T-helper 2 cell treated with Interferon-gamma antibody and Interleukin-4, amounts not matched to agents 5 μg/mL and 100 μg/mL, for 36 hours (primary cell): ENCODE measurements around the gene GRK1.

ENCODE experiments used
- DNase-seq: peaks from one replicate; pipeline ENCODE4 v3.0.0; 2021; ENCODE audit warnings: low spot score
- H3K27ac Mint-ChIP-seq: one replicate; pipeline ENCODE4 v1.8.0; 2021; ENCODE audit warnings: mild to moderate bottlenecking, mixed read lengths
- H3K27me3 Mint-ChIP-seq: one replicate; pipeline ENCODE4 v1.8.0; 2021; ENCODE audit warnings: low read depth, mixed read lengths
- H3K36me3 Mint-ChIP-seq: one replicate; pipeline ENCODE4 v1.8.0; 2021; ENCODE audit warnings: low read depth, mixed read lengths
- H3K4me1 Mint-ChIP-seq: one replicate; pipeline ENCODE4 v1.8.0; 2021; ENCODE audit warnings: low read depth, mixed read lengths
- H3K4me3 Mint-ChIP-seq: one replicate; pipeline ENCODE4 v1.8.0; 2022; ENCODE audit warnings: mild to moderate bottlenecking, moderate library complexity, mixed read lengths
- H3K9me3 Mint-ChIP-seq: one replicate; pipeline ENCODE4 v1.8.0; 2021; ENCODE audit warnings: mixed read lengths

Gene GRK1

GRCh38 chr13:113731192-113732175 lies 64.5 kb downstream of the GRK1 start:
- DNase-seq: no peak
- Mint-ChIP-seq H3K27ac (no peak overlapping the region), H3K4me3 (no peak overlapping the region), H3K4me1 (no peaks in the 10 kb centered on the region), H3K9me3 (peaks cover 4% of the 10 kb centered on the region), H3K27me3 (peaks cover 2% of the 10 kb centered on the region), H3K36me3 (no peaks in the 10 kb centered on the region)

DNA sequence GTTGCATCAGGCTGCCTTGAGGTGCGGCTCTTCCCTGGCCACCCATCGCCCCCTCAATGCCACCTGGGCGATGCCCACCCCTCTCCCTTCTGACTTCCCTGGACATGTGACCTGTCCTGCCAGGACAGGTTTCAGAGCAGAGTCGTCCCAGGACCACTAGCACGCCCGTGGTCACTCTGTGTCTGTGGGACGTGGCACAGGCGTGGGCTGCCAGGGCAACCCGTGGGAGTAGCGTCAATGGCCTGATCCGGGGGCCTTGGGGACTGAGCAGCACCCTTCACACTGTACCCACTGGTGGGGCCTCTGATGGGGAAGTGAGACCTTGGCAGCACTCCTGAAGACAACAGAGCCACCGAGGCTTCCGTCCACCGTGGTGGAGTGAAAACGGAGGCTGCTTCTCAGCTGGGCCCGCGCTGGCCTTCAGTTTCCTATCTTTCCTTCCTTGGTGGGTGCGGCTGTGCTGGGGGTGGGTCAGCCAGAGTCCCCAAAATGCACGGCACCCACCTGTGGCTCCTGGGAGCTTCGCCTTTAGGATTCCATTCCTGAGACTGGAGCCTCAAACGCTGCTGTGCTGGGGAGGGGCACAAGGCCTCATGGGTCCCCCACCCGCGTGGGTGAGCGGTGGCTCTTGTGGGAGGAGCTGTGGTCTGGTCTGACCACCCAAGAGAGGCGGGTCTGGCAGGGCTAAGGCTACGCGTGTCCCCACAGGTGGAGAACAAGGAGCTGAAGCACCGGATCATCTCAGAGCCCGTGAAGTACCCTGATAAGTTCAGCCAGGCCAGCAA lies 65.3 kb downstream of the GRK1 start:
- H3K4me1 Mint-ChIP-seq: no peaks in the 10 kb centered on the region
- no peaks in the 10 kb centered on the region for H3K36me3 Mint-ChIP-seq
- no peak overlapping the region for H3K27ac Mint-ChIP-seq
- peaks cover 4% of the 10 kb centered on the region for H3K27me3 Mint-ChIP-seq
- no peak overlapping the region for H3K4me3 Mint-ChIP-seq
- DNase-seq: no peak
- peaks cover 4% of the 10 kb centered on the region for H3K9me3 Mint-ChIP-seq

GRCh38 chr13:113732961-113733950 lies 66.2 kb downstream of the GRK1 start:
- no peak for DNase-seq
- Mint-ChIP-seq H3K4me3 (no peak overlapping the region), H3K27me3 (peaks cover 4% of the 10 kb centered on the region), H3K36me3 (no peaks in the 10 kb centered on the region), H3K4me1 (no peaks in the 10 kb centered on the region), H3K27ac (no peak overlapping the region), H3K9me3 (peaks cover 4% of the 10 kb centered on the region)

DNA sequence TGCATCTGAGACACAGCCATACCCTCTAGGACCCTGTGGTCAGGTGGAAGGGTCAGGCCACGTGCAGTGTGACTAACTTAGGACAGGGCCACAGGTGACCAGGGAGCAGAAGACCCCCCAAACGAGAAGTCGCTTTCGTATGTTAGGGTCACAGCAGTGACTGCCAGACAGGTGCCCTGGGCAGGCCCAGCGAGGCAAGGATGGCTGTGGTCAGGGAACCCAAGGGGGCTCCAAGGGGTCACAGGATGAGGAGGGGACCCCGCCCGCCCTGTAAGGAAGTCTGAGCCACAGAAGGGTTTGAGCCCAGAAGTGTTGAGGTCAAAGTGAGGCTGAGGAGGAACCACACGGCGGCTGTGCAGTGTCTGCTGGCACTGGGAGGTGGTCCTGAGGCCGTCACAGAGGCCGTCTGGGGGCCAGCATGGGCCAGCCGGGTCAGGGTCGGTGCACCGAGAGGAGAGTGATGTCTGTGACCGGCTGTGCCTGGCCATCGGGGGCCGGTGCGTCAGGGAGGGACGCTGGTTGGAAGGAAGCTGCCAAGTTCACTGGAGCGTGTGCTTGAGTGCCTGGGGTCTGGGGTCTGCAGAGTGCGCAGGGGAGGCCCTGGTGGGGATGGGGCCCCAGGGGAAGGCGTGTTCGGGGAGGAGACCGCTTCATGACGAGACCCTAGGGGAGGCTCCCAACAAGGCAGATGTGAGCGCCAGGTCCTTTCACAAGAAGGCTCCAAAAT lies 67.2 kb downstream of the GRK1 start:
- no peak for DNase-seq
- Mint-ChIP-seq H3K4me1 (no peaks in the 10 kb centered on the region), H3K27ac (no peak overlapping the region), H3K36me3 (no peaks in the 10 kb centered on the region), H3K4me3 (no peak overlapping the region), H3K9me3 (peaks cover 4% of the 10 kb centered on the region), H3K27me3 (peaks cover 4% of the 10 kb centered on the region)

GRCh38 chr13:113734826-113735125 lies 67.8 kb downstream of the GRK1 start:
- H3K9me3 Mint-ChIP-seq: peaks cover 4% of the 10 kb centered on the region
- H3K36me3 Mint-ChIP-seq: no peaks in the 10 kb centered on the region

GRCh38 chr13:113735194-113735593 lies 68.2 kb downstream of the GRK1 start:
- Mint-ChIP-seq H3K27me3 (peaks cover 12% of the 10 kb centered on the region), H3K9me3 (peaks cover 4% of the 10 kb centered on the region), H3K4me1 (no peaks in the 10 kb centered on the region), H3K4me3 (no peak overlapping the region), H3K36me3 (no peaks in the 10 kb centered on the region), H3K27ac (no peak overlapping the region)
- no peak for DNase-seq

More at GRCh38 chr13:113734826-113735125, 67.8 kb downstream of the GRK1 start:
- Mint-ChIP-seq H3K27ac (no peak overlapping the region), H3K4me1 (no peaks in the 10 kb centered on the region), H3K4me3 (no peak overlapping the region), H3K27me3 (peaks cover 8% of the 10 kb centered on the region)
- DNase-seq: no peak

- Mint-ChIP-seq H3K9me3 (peaks cover 4% of the 10 kb centered on the region), H3K4me3 (no peak overlapping the region), H3K27ac (no peak overlapping the region), H3K36me3 (no peaks in the 10 kb centered on the region), H3K4me1 (no peaks in the 10 kb centered on the region), H3K27me3 (peaks cover 16% of the 10 kb centered on the region)
- DNase-seq: no peak
These were observed 68.7 kb downstream of the GRK1 start for GRCh38 chr13:113735750-113736149.

DNA sequence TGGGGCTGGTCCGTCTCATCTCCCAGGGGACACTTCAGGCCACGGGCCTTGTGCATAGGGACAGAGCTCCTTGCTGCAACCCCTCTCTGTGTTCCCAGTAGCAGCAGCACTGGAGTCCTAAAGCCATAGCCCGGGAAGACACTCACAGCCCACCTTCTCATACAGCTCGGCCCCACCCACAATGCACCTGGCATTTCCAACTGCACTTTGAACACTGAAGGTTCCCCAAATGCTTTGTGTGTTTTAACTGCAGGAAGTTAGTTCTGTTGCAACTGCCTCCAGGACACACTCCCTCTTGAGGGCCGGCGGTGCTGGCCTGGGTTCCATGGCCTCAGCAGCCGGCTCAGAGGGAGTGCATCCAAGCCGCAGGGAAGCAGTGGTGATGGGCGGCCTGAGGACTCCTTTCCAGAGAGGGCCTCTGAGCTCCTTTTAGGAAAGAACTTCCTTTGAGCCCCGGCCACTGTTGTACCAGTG lies 69.3 kb downstream of the GRK1 start:
- no peak overlapping the region for H3K27ac Mint-ChIP-seq
- no peak overlapping the region for H3K4me3 Mint-ChIP-seq
- peaks cover 19% of the 10 kb centered on the region for H3K27me3 Mint-ChIP-seq
- no peak for DNase-seq
- no peaks in the 10 kb centered on the region for H3K36me3 Mint-ChIP-seq
- H3K4me1 Mint-ChIP-seq: peaks cover 3% of the 10 kb centered on the region
- H3K9me3 Mint-ChIP-seq: peaks cover 4% of the 10 kb centered on the region

- no peak for DNase-seq
- Mint-ChIP-seq H3K36me3 (no peaks in the 10 kb centered on the region), H3K4me1 (peaks cover 15% of the 10 kb centered on the region), H3K27ac (no peak overlapping the region), H3K9me3 (peaks cover 4% of the 10 kb centered on the region), H3K4me3 (no peak overlapping the region), H3K27me3 (peaks cover 21% of the 10 kb centered on the region)
These were observed 70.8 kb downstream of the GRK1 start for GRCh38 chr13:113737803-113738202.

DNA sequence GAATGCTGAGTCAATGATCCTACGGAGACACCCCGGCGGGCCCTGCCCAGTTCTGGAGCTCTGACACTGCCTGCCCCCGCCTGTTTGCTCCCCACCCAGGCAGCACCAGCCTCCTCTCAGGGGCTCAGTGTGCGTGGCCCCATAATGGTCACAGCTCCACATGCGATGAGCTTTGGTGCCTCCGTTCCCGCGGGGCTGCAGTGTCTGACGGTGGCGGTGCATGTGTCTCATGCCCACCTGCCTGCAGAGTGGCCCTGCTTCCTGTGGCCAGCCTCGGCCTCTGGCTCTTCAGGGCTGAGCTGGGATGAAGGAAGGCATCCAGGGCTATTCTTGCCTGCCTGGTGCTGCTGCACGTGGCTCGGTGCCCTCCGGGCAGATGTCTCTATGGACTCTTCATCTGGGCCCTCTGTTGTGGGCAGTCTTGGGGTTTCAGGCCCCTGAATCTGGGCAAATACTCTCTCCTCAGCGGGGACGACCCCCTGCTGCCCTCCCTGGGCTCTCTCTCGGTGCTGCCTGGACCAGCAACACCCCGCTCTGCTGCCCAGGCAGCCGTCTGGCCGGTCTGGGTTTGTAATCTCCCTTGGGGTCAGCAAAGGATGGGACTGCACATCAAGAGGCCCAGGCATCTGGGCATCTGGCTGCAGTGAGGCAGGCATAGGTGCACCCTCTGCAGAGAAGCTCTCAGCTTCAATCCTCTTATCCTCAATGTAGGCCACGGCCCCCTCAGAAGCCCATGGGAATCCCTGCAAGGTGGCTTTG lies 72.7 kb downstream of the GRK1 start:
- Mint-ChIP-seq H3K4me1 (peaks cover 15% of the 10 kb centered on the region), H3K4me3 (no peak overlapping the region), H3K36me3 (no peaks in the 10 kb centered on the region), H3K9me3 (no peaks in the 10 kb centered on the region), H3K27ac (no peak overlapping the region), H3K27me3 (peaks cover 21% of the 10 kb centered on the region)
- no peak for DNase-seq

DNA sequence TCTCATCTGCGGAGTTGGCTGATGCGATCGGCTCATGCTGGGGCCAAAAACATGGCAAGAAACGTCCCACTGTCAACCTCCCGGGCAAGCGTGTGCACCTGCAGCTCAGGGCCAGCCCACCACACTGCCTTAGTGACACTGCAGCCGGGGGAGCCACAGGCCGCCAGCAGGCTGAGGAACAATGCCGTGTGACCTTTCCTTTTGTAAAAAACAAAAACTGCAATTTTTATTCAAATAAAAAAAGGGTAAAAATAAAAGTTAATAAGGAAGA lies 73.2 kb downstream of the GRK1 start:
- Mint-ChIP-seq H3K36me3 (no peaks in the 10 kb centered on the region), H3K27ac (no peak overlapping the region), H3K27me3 (peaks cover 24% of the 10 kb centered on the region), H3K4me1 (peaks cover 17% of the 10 kb centered on the region), H3K4me3 (no peak overlapping the region), H3K9me3 (no peaks in the 10 kb centered on the region)
- no peak for DNase-seq

- no peaks in the 10 kb centered on the region for H3K9me3 Mint-ChIP-seq
- DNase-seq: no peak
- H3K27me3 Mint-ChIP-seq: peaks cover 24% of the 10 kb centered on the region
- H3K4me1 Mint-ChIP-seq: peaks cover 17% of the 10 kb centered on the region
- no peaks in the 10 kb centered on the region for H3K36me3 Mint-ChIP-seq
- H3K27ac Mint-ChIP-seq: no peak overlapping the region
- no peak overlapping the region for H3K4me3 Mint-ChIP-seq
These were observed 73.6 kb downstream of the GRK1 start for GRCh38 chr13:113740661-113741060.
